Activated CD8-positive, alpha-beta T cell treated with anti-CD3 and anti-CD28 coated beads for 36 hours (primary cell): ENCODE data around the gene CAPNS2. TPM values are rescaled to one million over a fixed set of nuclear protein-coding genes. Genes with fewer than 3 reads are reported as not detected.

ENCODE experiments used
- ATAC-seq: fragments of 200-7000 bp; cut with Tn5 transposase; one replicate; pipeline ENCODE4 v1.10.0; 2021; ENCODE audit warnings: mild to moderate bottlenecking, moderate library complexity
- CTCF ChIA-PET: fragments of 350-600 bp; sonication (Branson Sonifier 250); formaldehyde crosslinking; loops from one replicate; lab custom pipeline; 2021; ENCODE audit warnings: antibody characterized with exemption; lab: Charles Lee
- POLR2A ChIA-PET: fragments of 350-600 bp; sonication (Branson Sonifier 250); formaldehyde crosslinking; loops from one replicate; lab custom pipeline; 2021; ENCODE audit warnings: antibody characterized with exemption; lab: Charles Lee
- DNase-seq: peaks from one replicate; pipeline ENCODE4 v3.0.0-alpha.2; 2020
- H3K27ac Mint-ChIP-seq: one replicate; pipeline ENCODE4 v1.8.0; 2021; ENCODE audit warnings: mild to moderate bottlenecking, mixed read lengths
- H3K27me3 Mint-ChIP-seq: one replicate; pipeline ENCODE4 v1.8.0; 2021; ENCODE audit warnings: mixed read lengths
- H3K36me3 Mint-ChIP-seq: one replicate; pipeline ENCODE4 v1.8.0; 2021; ENCODE audit warnings: low read depth, mixed read lengths
- H3K4me1 Mint-ChIP-seq: one replicate; pipeline ENCODE4 v1.8.0; 2021; ENCODE audit warnings: low read depth, mixed read lengths
- H3K4me3 Mint-ChIP-seq: one replicate; pipeline ENCODE4 v1.8.0; 2021; ENCODE audit warnings: mild to moderate bottlenecking, moderate library complexity, mixed read lengths
- H3K9me3 Mint-ChIP-seq: one replicate; pipeline ENCODE4 v1.8.0; 2021; ENCODE audit warnings: mixed read lengths
- intact Hi-C: fragments of 100-400 bp; cut with micrococcal nuclease; formaldehyde crosslinking; loops from one replicate; pipeline ENCODE4 v1.10.0; 2022
- total RNA-seq, 2 experiments: library from RNA; stranded (reverse); gene quantifications; one replicate each; pipeline ENCODE4 v1.2.3, GENCODE V29; 2021
- TF ChIP-seq, protein P1 (sequence below): fragments of 200-600 bp; IDR thresholded peaks from one replicate; pipeline ENCODE4 v1.8.0; 2022; ENCODE audit warnings: antibody characterized with exemption, mild to moderate bottlenecking

Gene CAPNS2
- total RNA-seq, 2 experiments from 2014 or later, result not detected

DNA sequence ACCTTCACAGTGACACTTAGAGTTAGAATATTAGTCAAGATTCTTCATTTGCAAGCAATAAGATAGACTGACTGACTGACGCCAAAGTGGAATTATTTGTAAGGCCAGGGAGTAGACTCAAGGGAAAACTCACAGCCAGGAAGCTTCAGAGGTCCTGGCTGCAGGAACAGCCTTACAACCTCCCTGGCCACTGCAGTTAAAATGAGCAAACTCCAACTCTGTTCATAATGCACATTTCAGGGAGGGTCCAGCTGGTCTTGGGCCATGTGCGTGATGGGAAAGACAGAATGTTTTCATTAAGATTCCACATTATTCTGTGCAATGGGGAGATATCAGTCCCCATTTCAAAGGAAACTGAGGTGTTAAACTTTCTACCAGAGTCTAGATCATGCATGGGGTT lies 9.9 kb downstream of the CAPNS2 start:
- POLR2A ChIA-PET, result no interaction called here
- Mint-ChIP-seq H3K36me3 (no peaks in the 10 kb centered on the region), H3K4me3 (no peak overlapping the region), H3K9me3 (no peaks in the 10 kb centered on the region), H3K4me1 (no peaks in the 10 kb centered on the region), H3K27me3 (peaks cover 5% of the 10 kb centered on the region), H3K27ac (no peak overlapping the region)
- ATAC-seq (no peak), DNase-seq (no peak)
- intact Hi-C loops, result no loop called here
- CTCF ChIA-PET, result no interaction called here
- TF ChIP-seq, protein P1, sequence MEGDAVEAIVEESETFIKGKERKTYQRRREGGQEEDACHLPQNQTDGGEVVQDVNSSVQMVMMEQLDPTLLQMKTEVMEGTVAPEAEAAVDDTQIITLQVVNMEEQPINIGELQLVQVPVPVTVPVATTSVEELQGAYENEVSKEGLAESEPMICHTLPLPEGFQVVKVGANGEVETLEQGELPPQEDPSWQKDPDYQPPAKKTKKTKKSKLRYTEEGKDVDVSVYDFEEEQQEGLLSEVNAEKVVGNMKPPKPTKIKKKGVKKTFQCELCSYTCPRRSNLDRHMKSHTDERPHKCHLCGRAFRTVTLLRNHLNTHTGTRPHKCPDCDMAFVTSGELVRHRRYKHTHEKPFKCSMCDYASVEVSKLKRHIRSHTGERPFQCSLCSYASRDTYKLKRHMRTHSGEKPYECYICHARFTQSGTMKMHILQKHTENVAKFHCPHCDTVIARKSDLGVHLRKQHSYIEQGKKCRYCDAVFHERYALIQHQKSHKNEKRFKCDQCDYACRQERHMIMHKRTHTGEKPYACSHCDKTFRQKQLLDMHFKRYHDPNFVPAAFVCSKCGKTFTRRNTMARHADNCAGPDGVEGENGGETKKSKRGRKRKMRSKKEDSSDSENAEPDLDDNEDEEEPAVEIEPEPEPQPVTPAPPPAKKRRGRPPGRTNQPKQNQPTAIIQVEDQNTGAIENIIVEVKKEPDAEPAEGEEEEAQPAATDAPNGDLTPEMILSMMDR, result no peak

DNA sequence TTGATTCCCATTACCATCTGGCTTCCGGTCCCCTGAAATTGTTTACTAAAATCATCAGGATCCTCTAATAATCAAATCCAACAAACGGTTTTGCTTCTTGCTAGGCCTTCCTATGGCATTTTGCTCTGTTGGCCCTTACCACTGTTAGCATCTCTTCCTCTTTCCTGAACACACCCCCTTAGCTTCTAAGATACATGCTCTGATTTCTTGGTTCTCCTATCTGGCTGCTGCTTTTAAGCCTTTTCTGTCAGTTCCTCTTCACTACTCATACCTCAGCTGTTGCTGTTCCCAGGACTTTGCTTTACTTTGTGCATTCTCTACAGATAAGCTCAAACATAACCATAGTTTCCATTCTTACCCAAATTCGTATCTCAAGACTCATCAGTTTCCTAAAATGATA lies 11.4 kb downstream of the CAPNS2 start:
- Mint-ChIP-seq H3K27me3 (peaks cover 5% of the 10 kb centered on the region), H3K36me3 (no peaks in the 10 kb centered on the region), H3K4me1 (no peaks in the 10 kb centered on the region), H3K9me3 (no peaks in the 10 kb centered on the region), H3K27ac (no peak overlapping the region), H3K4me3 (no peak overlapping the region)
- ATAC-seq (no peak), DNase-seq (no peak)
- ChIA-PET POLR2A (interaction anchor here (0.9 kb wide), 1 partner anchor 15 kb away, joined by 3 read pairs; no protein-coding TSS in a partner anchor), CTCF (interaction anchor here (1.6 kb wide), 1 partner anchor 113 kb away, joined by 3 read pairs; no protein-coding TSS in a partner anchor)
- TF ChIP-seq, protein P1, result no peak
- intact Hi-C loops, result no loop called here

DNA sequence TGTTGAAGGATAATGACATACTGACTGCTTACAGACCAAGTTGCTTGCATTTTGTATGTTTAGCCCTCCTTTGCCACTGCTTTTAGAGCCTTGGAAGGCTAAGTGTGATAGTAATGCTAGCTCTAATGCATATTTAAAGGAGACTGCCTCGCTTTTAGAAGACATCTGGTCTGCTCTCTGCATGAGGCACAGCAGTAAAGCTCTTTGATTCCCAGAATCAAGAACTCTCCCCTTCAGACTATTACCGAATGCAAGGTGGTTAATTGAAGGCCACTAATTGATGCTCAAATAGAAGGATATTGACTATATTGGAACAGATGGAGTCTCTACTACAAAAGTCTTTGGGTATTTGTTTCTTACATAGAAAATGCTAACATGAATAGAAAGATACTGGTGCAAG lies 19.1 kb downstream of the CAPNS2 start:
- TF ChIP-seq, protein P1, result no peak
- Mint-ChIP-seq H3K4me3 (no peak overlapping the region), H3K36me3 (no peaks in the 10 kb centered on the region), H3K9me3 (no peaks in the 10 kb centered on the region), H3K27ac (no peak overlapping the region), H3K27me3 (peaks cover 1% of the 10 kb centered on the region), H3K4me1 (no peaks in the 10 kb centered on the region)
- ChIA-PET CTCF (no interaction called here), POLR2A (no interaction called here)
- ATAC-seq (no peak), DNase-seq (no peak)
- intact Hi-C loops, result no loop called here

DNA sequence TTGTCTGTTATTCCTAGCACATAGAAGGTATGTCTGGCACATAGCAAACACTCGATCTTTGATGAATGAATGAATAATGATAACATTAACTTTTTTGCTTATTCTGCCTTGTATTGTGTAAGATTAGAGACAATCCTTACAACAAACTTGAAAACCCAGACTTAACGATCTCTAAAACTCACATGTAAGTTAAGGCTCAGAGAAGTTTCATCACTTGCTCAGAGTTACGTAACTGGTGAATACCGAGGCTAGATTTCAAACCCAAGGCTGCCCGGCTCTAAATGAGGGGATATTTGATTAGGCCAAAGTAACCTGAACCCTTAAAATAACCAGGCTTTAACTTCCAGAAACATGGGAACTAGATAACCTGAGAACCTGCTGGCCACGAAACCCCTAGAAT lies 22.3 kb downstream of the CAPNS2 start:
- DNase-seq, result no peak
- TF ChIP-seq, protein P1, result no peak
- POLR2A ChIA-PET, result no interaction called here
- intact Hi-C loops, result no loop called here
- H3K9me3 Mint-ChIP-seq, result no peaks in the 10 kb centered on the region
- no peak overlapping the region for H3K27ac Mint-ChIP-seq
- H3K36me3 Mint-ChIP-seq, result no peaks in the 10 kb centered on the region
- no peaks in the 10 kb centered on the region for H3K4me1 Mint-ChIP-seq
- CTCF ChIA-PET, result no interaction called here
- no peak overlapping the region for H3K4me3 Mint-ChIP-seq
- ATAC-seq, result no peak
- H3K27me3 Mint-ChIP-seq, result peaks cover 7% of the 10 kb centered on the region

DNA sequence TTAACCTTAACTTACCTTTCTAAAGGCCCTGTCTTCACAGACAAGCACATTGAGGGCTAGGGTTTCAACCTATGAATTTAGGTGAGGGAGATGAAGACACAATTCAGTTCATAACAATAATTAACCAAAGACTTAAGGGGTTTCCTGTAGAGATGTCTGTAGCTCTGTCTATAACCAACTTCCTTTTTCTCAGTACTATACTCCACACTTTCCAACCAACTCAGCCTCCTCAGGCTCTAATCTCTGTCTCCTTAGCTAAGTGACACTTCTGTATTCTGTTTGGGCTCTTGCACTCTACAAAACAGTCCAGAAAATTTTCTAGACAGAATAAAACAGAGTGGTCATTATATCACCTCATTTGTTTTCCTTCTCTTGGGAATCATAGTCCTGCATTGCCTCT lies 25.8 kb downstream of the CAPNS2 start:
- Mint-ChIP-seq H3K36me3 (no peaks in the 10 kb centered on the region), H3K9me3 (no peaks in the 10 kb centered on the region), H3K27me3 (peaks cover 15% of the 10 kb centered on the region), H3K4me1 (no peaks in the 10 kb centered on the region), H3K27ac (no peak overlapping the region), H3K4me3 (no peak overlapping the region)
- intact Hi-C loops, result no loop called here
- ChIA-PET POLR2A (interaction anchor here (0.6 kb wide), 1 partner anchor 14 kb away, joined by 3 read pairs; no protein-coding TSS in a partner anchor), CTCF (no interaction called here)
- no peak for DNase-seq
- ATAC-seq, result no peak
- TF ChIP-seq, protein P1, result no peak
